ENCODE results near the gene ALKAL2. TPM values are rescaled to one million over a fixed set of nuclear protein-coding genes. Genes with fewer than 3 reads are reported as not detected.

Gene ALKAL2
- total RNA-seq, 1 experiment from 2014 or later = not detected

GRCh38 chr2:260507-261161 is 27.3 kb downstream of the ALKAL2 start:
- TF ChIP-seq ZBTB33 (IDR thresholded peaks at IDR 0.05; ENCODE audit: extremely low read depth, insufficient replicate concordance, low read length) = no peak
- no peak overlapping the region for H3K4me2 ChIP-seq (ENCODE audit: low read length)
- no peak overlapping the region for H3K9ac ChIP-seq (ENCODE audit: low read length)
- H3K27me3 ChIP-seq (ENCODE audit: insufficient read depth, low read length) = no peaks in the 10 kb centered on the region
- intact Hi-C loops (cut with micrococcal nuclease) = no loop called here
- no peak overlapping the region for H2AFZ ChIP-seq (ENCODE audit: low read depth, low read length, poor library complexity, severe bottlenecking)
- no peak for ATAC-seq
- no peak for DNase-seq (ENCODE audit: low read depth, low spot score)
- H3K9me2 ChIP-seq (ENCODE audit: insufficient read depth) = no peaks in the 10 kb centered on the region
- H4K20me1 ChIP-seq (ENCODE audit: insufficient read depth) = no peaks in the 10 kb centered on the region
- ChIA-PET RAD21 (ENCODE audit: low non-redundant PET in 1 of 2, low total read pairs in 2 of 2, uncharacterized antibody in 2 of 2, unreplicated experiment in 2 of 2) (no interaction called here), POLR2A (no interaction called here), CTCF (no interaction called here)
- H3K4me3 ChIP-seq (replicated peaks in 1 of 2; ENCODE audit: low read depth in 1 of 2, low read length in 2 of 2) = no peak overlapping the region
- H3K36me3 ChIP-seq (ENCODE audit: control insufficient read depth in 1 of 2, insufficient read depth in 2 of 2, low read length in 2 of 2) = no peaks in the 10 kb centered on the region; a peak in 1 of 4 replicates
- H3K9me3 ChIP-seq (ENCODE audit: control insufficient read depth in 1 of 2, insufficient read depth in 1 of 2, low read depth in 1 of 2, low read length in 2 of 2) = peaks cover 8 to 14% of the 10 kb centered on the region in 2 experiments; a peak in 3 of 4 replicates
- BruUV-seq (replicated peaks) = no TSS peak
- H3K79me2 ChIP-seq (ENCODE audit: insufficient read depth, low read length) = peaks cover 20% of the 10 kb centered on the region
- H3K4me1 ChIP-seq (ENCODE audit: control insufficient read depth in 1 of 2, insufficient read depth in 2 of 2, low read length in 2 of 2) = peaks cover 4 to 16% of the 10 kb centered on the region in 2 experiments; a peak in 3 of 4 replicates
- H3K27ac ChIP-seq (ENCODE audit: low read depth, low read length) = no peak overlapping the region

GRCh38 chr2:259789-260331 is 28.0 kb downstream of the ALKAL2 start:
- peaks cover 8 to 14% of the 10 kb centered on the region in 2 experiments; a peak in 3 of 4 replicates for H3K9me3 ChIP-seq (ENCODE audit: control insufficient read depth in 1 of 2, insufficient read depth in 1 of 2, low read depth in 1 of 2, low read length in 2 of 2)
- ChIA-PET POLR2A (no interaction called here), CTCF (no interaction called here), RAD21 (ENCODE audit: low non-redundant PET in 1 of 2, low total read pairs in 2 of 2, uncharacterized antibody in 2 of 2, unreplicated experiment in 2 of 2) (no interaction called here)
- peaks cover 4 to 15% of the 10 kb centered on the region in 2 experiments; a peak in 3 of 4 replicates for H3K4me1 ChIP-seq (ENCODE audit: control insufficient read depth in 1 of 2, insufficient read depth in 2 of 2, low read length in 2 of 2)
- no TSS peak for BruUV-seq (replicated peaks)
- H4K20me1 ChIP-seq (ENCODE audit: insufficient read depth) = no peaks in the 10 kb centered on the region
- no peak overlapping the region for H3K4me3 ChIP-seq (replicated peaks in 1 of 2; ENCODE audit: low read depth in 1 of 2, low read length in 2 of 2)
- TF ChIP-seq POLR2AphosphoS5 (IDR thresholded peaks at IDR 0.05; ENCODE audit: low read depth, low read length) (no peak), ZFX (IDR thresholded peaks at IDR 0.05) (no peak), POLR2A (IDR thresholded peaks at IDR 0.05; ENCODE audit: borderline replicate concordance, extremely low read depth, insufficient read depth, insufficient read length) (no peak), ELF1 (IDR thresholded peaks at IDR 0.05; ENCODE audit: borderline replicate concordance, low read depth) (no peak)
- intact Hi-C loops (cut with micrococcal nuclease) = no loop called here
- no peak overlapping the region for H3K9ac ChIP-seq (ENCODE audit: low read length)
- H3K27me3 ChIP-seq (ENCODE audit: insufficient read depth, low read length) = no peaks in the 10 kb centered on the region
- ATAC-seq (no peak), DNase-seq (ENCODE audit: low read depth, low spot score) (no peak)
- H2AFZ ChIP-seq (ENCODE audit: low read depth, low read length, poor library complexity, severe bottlenecking) = no peak overlapping the region
- peaks cover 13% of the 10 kb centered on the region for H3K79me2 ChIP-seq (ENCODE audit: insufficient read depth, low read length)
- H3K9me2 ChIP-seq (ENCODE audit: insufficient read depth) = no peaks in the 10 kb centered on the region
- H3K36me3 ChIP-seq (ENCODE audit: control insufficient read depth in 1 of 2, insufficient read depth in 2 of 2, low read length in 2 of 2) = no peaks in the 10 kb centered on the region
- no peak overlapping the region for H3K27ac ChIP-seq (ENCODE audit: low read depth, low read length)
- H3K4me2 ChIP-seq (ENCODE audit: low read length) = no peak overlapping the region

Data from HCT116 (cell line).